ENCODE measurements around the gene EIF6.

DNA sequence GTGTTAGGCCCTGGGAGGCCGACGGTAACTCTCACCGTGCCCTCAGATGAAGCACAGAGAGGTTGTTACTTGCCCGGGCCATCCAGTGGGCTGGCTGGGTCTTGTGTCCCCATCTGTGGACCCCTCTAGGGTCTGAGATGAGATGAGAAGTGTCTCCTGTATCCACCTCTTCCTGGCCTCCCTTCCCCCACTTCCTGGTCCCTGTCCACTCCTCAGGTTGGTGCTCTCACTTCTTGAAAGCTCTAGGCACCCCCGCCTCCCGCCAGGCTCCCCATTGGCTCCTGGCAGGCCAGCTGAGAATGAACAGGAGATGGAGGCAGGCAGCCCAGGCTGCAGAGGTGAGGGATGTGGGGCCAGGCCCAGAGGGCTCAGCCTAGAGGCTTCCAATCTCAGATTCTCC, 8.2 kb downstream of the EIF6 start:
- TF ChIP-seq, protein P1, sequence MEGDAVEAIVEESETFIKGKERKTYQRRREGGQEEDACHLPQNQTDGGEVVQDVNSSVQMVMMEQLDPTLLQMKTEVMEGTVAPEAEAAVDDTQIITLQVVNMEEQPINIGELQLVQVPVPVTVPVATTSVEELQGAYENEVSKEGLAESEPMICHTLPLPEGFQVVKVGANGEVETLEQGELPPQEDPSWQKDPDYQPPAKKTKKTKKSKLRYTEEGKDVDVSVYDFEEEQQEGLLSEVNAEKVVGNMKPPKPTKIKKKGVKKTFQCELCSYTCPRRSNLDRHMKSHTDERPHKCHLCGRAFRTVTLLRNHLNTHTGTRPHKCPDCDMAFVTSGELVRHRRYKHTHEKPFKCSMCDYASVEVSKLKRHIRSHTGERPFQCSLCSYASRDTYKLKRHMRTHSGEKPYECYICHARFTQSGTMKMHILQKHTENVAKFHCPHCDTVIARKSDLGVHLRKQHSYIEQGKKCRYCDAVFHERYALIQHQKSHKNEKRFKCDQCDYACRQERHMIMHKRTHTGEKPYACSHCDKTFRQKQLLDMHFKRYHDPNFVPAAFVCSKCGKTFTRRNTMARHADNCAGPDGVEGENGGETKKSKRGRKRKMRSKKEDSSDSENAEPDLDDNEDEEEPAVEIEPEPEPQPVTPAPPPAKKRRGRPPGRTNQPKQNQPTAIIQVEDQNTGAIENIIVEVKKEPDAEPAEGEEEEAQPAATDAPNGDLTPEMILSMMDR (IDR thresholded peaks at IDR 0.05; ENCODE audit: extremely low read depth in 1 of 2, insufficient read depth in 1 of 2, low read depth in 1 of 2, low read length in 2 of 2): no peak
- TF ChIP-seq EZH2 (IDR thresholded peaks at IDR 0.05; ENCODE audit: borderline replicate concordance, low read depth, low read length, severe bottlenecking) (no peak), POLR2AphosphoS5 (IDR thresholded peaks at IDR 0.05; ENCODE audit: insufficient read depth, low read depth, low read length) (no peak), JUN (IDR thresholded peaks at IDR 0.05; ENCODE audit: borderline replicate concordance, insufficient read depth, insufficient read length, low read depth) (no peak), POLR2A (IDR thresholded peaks at IDR 0.05; ENCODE audit: low read depth, low read length) (no peak), FOS (IDR thresholded peaks at IDR 0.05; ENCODE audit: borderline replicate concordance, insufficient read depth, low read length) (no peak), MYC (IDR thresholded peaks at IDR 0.05; ENCODE audit: low read depth, low read length) (no peak)
- TF ChIP-seq, protein P2, sequence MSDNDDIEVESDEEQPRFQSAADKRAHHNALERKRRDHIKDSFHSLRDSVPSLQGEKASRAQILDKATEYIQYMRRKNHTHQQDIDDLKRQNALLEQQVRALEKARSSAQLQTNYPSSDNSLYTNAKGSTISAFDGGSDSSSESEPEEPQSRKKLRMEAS (IDR thresholded peaks at IDR 0.05; ENCODE audit: insufficient read depth, insufficient read length): no peak

All from endothelial cell of umbilical vein (primary cell).